Lung microvascular endothelial cell (primary cell): ENCODE measurements around the gene CIART. TPM values are rescaled to one million over a fixed set of nuclear protein-coding genes. Genes with fewer than 3 reads are reported as not detected.
"Not testable (repeated sequence)": the region's sequence is repeated elsewhere in the genome, so short reads cannot be mapped to it uniquely, and the experiment has no call there.

Experiments
- DNase-seq, 2 donors: peaks; one replicate each; pipeline versions ENCODE4 v3.0.0 to v3.0.0-alpha.2; 2010; ENCODE audit warnings: low read depth in 2 of 2
- total RNA-seq: library from RNA; depleted of rRNA; stranded (reverse); fragments of >200 nt; gene quantifications from 2 replicates; pipeline ENCODE4 v1.2.1, GENCODE V29; 2014

CIART gene
- 0.44 and 1.4 TPM in 2 replicates for total RNA-seq

GRCh38 chr1:150281758-150282557 lies at the start of gene CIART:
CIART (plus strand) TSS chr1:150282554; CDS start chr1:150283268, 714 bp downstream.
- peak; percentile 97 to 98 for DNase-seq

- not testable (repeated sequence) for DNase-seq
These were observed 49.4 kb upstream of the CIART start for GRCh38 chr1:150232921-150233320.

- DNase-seq: peak in 1 of 2 donors; percentile 7
These were observed 48.7 kb upstream of the CIART start for GRCh38 chr1:150233359-150234308.

- no peak for DNase-seq
These were observed 48.1 kb upstream of the CIART start for GRCh38 chr1:150234309-150234565.

GRCh38 chr1:150234566-150235293 lies 47.6 kb upstream of the CIART start:
- DNase-seq: peak; percentile 56 to 78

GRCh38 chr1:150235294-150235851 lies 47.0 kb upstream of the CIART start:
- peak; percentile 26 to 34 for DNase-seq

- peak; percentile 99 to 100 for DNase-seq
These were observed 46.3 kb upstream of the CIART start, which contains the start of gene ANP32E for GRCh38 chr1:150235852-150236613. ANP32E (minus strand) TSS chr1:150236112; CDS start chr1:150235786, 326 bp downstream.

GRCh38 chr1:150236614-150237100 lies 45.7 kb upstream of the CIART start:
- no peak for DNase-seq

- DNase-seq: not testable (repeated sequence)
These were observed 45.2 kb upstream of the CIART start for GRCh38 chr1:150237176-150237575.

- no peak for DNase-seq
These were observed 44.6 kb upstream of the CIART start for GRCh38 chr1:150237746-150238145.

- no peak for DNase-seq
These were observed 39.4 kb upstream of the CIART start for GRCh38 chr1:150243003-150243402.

GRCh38 chr1:150249936-150250335 lies 32.4 kb upstream of the CIART start:
- DNase-seq: no peak

- no peak for DNase-seq
These were observed 26.2 kb upstream of the CIART start for GRCh38 chr1:150256198-150256553.

GRCh38 chr1:150256554-150257341 lies 25.6 kb upstream of the CIART start:
- DNase-seq: no peak

- DNase-seq: no peak
These were observed 24.4 kb upstream of the CIART start, which contains the start of gene CA14 for GRCh38 chr1:150257624-150258585. CA14 (plus strand) TSS chr1:150257774; CDS start chr1:150258129, 355 bp downstream.

- no peak for DNase-seq
These were observed 23.1 kb upstream of the CIART start for GRCh38 chr1:150259217-150259616.

GRCh38 chr1:150259758-150260669 lies 22.3 kb upstream of the CIART start:
- DNase-seq: peak in 1 of 2 donors; percentile 41
